ENCODE data around the gene NCKAP5. TPM values are rescaled to one million over a fixed set of nuclear protein-coding genes. Genes with fewer than 3 reads are reported as not detected.

The NCKAP5 gene
- total RNA-seq, 1 donor, result not detected

DNA sequence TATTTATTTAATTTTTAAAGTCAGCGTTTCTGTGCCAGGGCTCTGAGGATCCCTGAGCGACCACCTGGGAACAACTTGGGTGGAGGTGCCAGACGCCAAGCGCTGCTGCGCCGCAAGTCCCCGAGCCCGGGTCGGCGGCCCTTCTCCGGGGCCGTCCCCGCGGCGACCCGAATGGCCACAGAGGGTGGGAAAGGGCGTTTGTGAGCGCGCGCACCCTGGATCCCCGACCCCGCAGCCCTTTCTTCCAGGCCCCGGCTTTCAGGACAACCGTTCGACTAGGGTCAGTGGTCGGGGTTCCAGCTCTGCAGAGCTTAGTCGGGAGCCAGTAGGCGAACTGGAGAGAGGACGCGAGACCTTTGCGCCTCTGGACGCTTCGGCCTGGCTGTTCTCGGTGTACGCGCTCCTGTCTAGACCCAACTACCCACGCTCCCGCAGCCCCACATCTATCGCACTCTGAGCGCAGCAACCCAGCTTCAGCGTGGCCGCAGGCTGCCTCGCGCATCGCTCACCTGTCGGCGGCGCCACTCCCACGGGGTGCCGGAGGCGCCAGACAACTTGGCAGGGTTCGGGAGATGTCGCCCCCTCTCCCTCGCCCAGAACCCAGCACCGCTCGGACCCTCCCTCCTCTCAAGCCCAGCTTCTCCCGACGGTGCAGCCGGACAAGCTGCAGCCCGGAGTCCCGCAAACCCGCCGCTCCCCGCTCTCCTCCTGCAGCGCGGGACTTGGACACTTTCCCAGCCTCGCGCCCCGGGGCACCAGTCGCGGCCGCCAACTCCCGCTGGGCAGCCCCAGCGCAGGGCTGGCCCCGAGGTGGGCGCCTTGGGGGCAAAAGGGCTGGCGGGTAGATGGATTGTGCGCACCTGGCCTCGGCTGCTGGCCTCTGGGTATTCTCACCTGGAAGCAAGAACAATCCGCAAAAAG lies 899.0 kb downstream of the NCKAP5 start:
- DNase-seq (ENCODE audit: low read depth in 2 of 3, low spot score in 2 of 3), result no peak

DNA sequence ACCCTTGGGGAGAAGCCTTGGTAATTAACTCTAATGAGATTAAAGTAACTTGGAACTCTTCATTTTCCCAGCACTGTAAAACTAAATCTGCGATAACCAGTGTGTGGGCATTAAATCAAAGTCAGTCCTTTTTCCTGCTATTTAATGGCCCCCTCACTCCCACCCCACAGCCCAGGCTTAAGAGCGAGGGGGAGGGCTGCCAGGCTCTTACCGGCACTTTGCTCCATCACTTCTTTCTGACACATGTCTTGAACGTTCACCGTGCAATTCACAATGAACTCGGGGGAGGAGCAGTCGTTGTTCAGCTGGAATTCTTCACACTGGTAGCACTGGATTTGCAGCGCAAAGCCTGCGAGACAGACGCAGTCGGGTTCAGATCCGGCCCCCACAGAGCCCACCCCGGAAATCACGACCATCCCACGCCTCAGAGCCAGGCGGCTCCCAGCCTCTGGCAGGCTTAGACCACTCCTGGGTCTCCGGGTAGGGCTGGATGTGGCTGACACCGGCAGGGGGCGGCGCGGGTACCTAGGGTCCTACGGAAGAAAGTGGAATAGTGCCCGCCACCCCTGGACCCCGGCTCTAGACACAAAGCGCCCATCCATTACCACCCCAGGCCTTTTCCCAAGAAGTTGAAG lies 900.0 kb downstream of the NCKAP5 start:
- peak in 1 of 3 donors; percentile 20 for DNase-seq (ENCODE audit: low read depth in 2 of 3, low spot score in 2 of 3)

DNA sequence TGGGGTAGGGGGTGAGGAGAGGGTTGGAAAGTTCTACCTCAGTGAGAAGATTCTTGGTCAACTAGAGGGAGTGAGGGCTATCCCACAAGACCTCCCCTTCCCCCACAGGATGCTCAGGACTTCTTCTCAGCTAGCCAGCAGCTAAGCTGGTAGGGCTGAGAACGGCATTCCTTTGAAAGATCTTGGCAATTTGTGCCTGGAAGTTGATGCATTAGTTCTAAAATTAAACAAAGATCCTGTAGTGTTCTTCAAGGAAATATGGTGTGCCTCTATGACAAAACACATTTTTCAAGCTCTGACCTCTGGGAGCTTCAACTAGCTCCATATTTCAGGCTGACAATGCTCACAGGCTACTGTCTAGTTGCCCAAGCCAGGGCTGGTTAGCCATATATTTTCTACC lies 900.6 kb downstream of the NCKAP5 start:
- no peak for DNase-seq (ENCODE audit: low read depth in 2 of 3, low spot score in 2 of 3)

DNA sequence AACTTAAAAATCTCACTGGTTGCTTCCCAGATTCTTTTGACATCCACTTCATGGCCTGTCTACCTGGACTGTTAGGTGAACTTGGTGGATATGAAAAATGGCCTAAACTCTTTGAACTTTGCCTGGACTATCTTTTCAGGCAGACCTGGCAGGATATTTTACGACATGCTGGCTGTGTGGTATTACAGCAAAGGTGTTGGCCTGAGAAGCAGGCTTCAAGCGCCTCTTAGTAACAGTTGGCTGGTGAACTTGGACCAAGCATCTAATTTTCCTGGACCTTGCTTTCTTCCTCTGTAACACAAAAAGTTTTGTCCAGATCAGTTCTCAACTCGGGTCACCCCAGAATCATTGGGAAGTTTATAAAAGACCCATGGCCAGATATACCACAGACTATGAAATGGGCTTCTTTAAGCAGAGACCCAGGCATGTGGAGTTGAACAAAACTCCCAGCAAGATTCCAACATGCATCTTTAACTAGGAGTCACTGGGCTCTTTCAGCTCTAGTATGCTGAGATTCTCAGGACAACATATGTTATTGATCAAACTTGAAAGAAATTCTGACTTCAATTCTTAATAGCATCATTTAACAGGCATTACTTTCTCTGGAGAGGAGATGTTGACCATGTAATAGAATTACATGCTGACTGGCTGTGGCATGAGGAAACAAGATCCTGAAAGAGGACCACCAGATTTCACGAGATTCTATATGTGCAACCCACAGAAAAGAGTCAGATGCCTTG lies 902.7 kb downstream of the NCKAP5 start:
- no peak for DNase-seq (ENCODE audit: low read depth in 2 of 3, low spot score in 2 of 3)

DNA sequence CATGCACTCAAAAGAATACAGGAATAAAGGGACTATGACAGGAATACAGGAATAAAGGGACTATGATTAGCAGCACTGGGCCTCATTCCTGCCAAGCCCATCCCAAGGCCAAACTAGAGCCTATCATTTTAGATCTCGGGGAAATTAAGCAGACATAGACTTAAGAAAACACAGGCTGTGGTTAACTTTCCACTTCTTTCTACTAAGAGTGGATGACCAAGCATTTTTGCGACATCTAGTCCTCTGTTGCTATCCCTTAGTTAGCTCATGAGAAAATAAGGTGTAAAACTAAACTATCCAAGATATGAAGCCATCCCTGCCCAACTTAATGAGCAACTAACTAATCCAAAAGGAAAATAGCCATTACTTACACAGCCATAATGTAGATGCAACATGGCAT lies 904.2 kb downstream of the NCKAP5 start:
- DNase-seq (ENCODE audit: low read depth in 2 of 3, low spot score in 2 of 3), result peak in 1 of 3 donors; percentile 55

DNA sequence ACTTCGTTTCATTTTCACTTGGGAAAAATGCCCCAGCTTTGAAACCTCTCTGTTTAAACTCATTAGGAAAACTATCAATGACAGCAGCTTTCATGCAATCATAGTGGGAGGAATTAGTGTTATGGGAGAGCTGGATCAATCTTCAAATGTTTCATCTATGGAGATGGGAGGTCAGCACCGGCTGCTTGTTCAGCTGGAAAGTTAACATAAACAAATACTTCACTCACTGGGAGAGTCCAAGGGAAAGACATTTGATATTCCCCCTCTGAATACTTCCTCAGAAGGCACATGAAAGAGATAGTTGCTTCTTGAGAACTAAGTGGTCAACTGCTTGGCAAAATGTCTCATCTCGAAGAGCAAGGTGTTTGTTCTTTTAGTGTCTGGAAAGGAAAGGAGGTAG lies 905.5 kb downstream of the NCKAP5 start:
- DNase-seq (ENCODE audit: low read depth in 2 of 3, low spot score in 2 of 3), result no peak

DNA sequence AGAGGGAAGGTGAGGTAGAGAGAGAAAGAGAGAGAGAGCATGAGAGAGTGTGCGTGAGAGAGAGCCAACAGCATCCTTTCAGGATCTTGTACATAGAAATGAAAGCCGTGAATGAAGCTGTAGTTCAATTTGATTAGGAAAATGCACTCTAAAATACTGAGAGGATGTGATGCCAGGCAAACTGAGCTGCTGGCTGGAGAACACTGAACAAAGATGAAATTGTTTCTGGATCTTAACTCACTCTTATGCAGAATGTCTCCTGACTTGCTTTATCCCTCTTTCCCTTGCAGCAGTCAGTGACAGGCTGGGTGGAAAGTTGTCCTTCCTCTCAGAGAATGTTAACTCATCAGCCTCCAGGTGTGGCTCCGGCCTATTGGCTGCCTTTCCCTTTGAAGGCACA lies 908.9 kb downstream of the NCKAP5 start:
- DNase-seq (ENCODE audit: low read depth in 2 of 3, low spot score in 2 of 3), result no peak

DNA sequence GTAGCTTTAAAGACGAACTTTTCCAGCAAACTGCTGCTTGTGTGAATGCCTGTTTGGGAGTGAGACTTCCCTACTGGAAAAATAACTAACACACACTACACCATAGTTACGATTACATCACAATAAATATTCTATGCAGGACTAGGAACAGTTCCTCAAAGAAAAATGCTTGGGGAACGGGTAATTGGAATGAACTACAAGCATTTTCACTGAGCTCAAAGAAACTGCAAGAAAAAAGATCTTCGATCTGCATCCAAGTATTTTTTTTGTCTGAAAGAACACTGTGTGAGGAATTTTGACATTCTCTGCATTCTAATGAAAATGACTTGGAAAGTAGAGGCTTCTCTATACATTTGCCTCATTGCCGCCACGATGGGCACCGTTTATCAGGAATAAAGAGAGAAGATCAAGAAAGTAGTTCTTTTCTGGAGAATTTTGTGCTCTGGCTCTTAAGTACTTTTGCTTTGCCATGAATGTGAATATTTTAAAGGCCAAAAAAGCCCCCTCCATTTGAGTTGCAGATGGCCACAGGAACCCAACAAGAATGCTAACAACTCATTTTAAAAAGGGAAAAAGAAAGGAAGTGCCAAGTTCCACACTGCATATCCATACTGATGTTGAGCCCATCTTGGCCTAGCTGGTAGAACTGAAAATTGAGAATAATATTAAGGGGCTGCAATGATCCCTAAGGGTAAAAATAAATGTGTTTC lies 911.8 kb downstream of the NCKAP5 start:
- no peak for DNase-seq (ENCODE audit: low read depth in 2 of 3, low spot score in 2 of 3)

DNA sequence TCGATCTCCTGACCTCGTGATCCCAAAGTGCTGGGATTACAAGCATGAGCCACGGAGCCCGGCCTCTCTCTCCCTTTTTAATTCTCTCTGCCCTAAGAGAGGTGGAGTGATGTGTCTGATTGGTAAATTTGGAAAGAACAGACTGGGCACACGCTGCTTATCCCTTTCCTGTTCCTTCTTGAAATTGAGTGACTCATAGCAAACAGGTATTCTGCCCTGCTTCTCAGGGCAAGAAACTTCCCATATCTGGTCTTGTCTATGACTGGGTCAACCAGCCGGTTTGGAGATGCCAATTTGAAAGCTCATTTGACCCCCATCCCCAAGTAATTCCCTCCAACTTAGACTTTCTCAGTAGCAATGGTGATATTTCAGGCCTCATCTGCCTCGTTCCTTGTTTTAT lies 913.3 kb downstream of the NCKAP5 start:
- DNase-seq (ENCODE audit: low read depth in 2 of 3, low spot score in 2 of 3), result no peak

DNA sequence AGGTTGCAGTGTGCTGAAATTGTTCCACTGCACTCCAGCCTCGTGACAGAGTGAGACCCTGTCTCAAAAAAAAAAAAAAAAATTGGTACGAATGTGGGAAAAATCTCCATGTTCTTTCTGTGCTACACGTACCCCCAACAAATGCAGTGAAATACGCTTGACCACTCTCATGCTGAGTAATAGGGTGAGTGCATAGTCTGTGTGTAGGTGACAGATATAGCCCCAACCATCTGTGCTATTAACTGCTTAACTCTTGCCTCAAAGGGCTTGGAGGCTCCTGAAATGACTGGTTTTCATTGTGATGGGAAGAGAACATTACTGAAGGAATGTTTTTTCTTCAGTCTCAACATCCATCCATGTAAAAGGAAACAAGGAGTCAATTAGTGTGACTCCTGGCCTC lies 913.9 kb downstream of the NCKAP5 start:
- DNase-seq (ENCODE audit: low read depth in 2 of 3, low spot score in 2 of 3), result no peak

DNA sequence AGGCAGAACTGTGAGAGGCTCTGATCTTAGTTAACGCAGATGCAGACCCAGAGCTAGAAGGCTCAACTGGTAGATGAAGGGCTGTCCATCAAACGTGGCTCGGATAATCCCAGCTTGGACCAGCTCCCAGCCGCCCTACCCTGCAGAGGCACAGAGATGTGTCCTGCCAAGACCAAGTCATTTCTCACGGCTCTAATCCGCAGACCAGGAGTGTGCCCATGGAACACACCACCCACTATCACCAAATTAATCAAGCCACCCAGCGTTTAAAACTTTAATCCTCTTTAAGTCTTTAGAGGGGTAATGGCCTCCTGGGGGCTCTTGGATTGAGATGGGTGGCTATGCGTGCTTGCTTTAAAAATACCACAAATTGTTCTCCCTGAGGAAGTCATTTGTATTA lies 915.8 kb downstream of the NCKAP5 start:
- no peak for DNase-seq (ENCODE audit: low read depth in 2 of 3, low spot score in 2 of 3)

DNA sequence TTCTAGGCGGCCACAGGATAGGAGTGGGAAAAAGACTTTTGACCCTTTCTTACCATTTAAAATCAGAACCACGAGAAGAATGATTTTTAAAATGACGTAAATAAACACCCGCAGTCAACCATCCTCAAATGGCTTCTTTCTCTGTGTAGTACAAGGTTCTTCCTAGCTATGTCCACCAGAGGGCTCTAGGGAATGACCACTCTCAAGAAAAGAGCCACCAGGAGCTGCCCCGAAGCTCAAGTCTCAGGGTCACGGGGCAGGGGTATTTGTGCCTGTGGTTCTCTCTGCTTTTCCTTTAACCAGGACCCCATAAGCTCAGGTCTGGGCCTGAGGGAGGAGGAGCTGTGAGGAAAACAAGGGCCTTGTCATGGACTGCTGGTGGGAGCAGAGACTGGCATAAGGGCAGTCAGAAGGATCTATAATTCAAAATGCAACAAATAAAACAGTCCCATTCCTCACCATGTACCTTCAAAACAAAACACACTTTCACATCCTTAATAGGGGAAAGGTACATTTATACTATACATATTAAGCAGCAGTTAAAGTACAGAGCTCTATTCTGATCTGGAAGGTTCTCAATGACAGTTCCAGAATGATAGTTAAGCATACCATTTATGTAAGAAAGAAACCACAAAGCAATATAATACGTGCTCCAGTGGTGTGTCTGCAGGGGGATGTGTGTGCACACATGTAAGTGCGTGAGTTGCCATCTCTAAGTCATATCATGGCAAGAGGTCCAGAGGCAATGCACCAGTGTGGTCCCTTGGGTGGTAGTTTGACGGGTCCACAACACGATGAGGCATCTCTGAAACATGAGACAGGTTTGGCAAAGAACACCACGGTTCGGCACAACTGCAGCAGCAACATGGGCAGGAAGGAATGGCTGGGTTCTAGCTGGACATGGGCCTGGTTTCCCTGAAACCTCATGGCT lies 916.9 kb downstream of the NCKAP5 start:
- no peak for DNase-seq (ENCODE audit: low read depth in 2 of 3, low spot score in 2 of 3)

DNA sequence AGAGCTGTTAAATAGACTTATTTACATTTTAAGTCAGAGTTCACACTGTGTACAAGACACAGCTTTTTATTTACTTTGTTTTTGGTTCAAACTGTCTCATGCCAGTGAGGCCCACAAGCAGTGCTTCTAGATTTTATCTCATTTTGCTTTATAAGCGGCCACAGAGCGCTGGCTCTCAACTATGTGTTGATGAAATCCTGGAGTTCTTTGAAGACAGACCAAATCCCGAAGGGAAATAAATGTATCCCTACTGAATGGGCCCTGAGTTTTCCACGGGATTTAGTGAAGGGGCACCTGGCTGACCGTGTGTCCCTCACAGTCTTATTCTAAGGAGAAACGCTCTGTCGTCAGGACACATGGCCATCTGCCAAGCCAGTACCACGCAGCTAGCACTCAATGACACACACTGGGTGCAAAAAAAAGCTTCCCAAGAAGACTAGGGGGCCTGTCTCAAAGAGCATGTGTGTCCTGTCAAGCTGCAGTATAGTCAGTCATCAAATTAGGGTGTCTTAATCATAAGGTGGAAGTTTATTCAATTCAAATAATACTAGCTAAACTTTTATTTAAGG lies 921.6 kb downstream of the NCKAP5 start:
- no peak for DNase-seq (ENCODE audit: low read depth in 2 of 3, low spot score in 2 of 3)

DNA sequence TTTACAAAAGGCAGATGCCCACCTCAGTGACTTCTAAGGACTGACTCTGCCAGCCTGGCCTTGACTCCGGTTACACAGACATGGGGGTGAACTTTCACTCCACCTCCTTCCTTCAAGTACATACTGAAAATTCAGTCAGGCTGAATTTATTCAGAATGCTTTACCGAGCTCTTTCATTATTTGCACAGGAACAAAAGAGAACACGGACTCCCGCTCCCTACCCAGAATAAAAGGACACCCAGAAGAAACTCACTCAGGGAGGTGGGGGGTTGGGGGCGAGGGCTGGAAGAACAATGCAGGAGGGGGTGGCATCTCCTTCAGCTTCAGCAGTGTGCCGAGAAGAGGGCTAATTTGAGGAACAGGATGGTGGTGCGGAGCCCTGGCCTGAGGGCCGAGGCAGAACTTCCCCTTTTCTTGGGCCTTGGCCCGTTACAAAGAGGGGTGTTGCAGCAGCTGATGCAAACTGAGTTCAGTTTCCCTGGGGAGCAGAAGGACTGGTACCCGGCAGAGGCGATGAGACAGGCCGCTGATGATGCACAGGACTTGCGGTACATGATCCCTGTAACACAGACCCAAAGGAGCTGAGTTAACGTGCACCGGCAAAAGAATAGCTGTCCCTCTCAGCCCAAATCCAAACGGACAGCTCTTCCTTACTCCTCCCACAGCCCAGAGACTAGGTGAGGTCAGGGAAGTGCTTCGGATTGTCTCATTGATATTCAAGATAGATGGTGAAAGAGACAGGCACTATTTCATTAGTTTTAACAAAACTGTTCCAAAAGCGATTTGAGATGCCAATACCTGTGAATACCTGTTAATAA lies 922.3 kb downstream of the NCKAP5 start:
- DNase-seq (ENCODE audit: low read depth in 2 of 3, low spot score in 2 of 3), result peak in 1 of 3 donors; percentile 34

DNA sequence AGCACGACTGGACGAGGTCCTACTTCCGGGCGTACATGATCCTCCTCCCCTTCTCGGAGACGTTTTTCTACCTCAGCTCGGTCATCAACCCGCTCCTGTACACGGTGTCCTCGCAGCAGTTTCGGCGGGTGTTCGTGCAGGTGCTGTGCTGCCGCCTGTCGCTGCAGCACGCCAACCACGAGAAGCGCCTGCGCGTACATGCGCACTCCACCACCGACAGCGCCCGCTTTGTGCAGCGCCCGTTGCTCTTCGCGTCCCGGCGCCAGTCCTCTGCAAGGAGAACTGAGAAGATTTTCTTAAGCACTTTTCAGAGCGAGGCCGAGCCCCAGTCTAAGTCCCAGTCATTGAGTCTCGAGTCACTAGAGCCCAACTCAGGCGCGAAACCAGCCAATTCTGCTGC lies 923.1 kb downstream of the NCKAP5 start:
- no peak for DNase-seq (ENCODE audit: low read depth in 2 of 3, low spot score in 2 of 3)

DNA sequence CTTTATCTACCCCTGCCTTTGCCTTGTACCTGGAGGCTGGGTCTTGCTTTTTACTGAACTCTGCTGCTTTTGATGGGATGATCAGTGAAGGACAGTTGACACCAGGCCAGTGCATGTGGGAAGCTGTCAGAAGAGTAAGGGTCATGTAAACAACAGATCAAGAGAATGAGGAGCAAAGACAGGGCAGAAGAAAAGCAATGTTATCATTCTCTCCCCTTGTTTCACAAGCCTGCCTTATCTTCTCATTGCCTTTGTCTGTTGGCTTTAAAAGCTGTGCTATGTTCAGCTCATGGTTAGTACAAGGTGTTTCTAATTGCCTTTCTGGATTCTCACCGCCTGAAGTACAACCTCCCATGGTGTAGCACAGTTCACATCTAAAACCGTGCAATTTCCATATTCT lies 925.8 kb downstream of the NCKAP5 start:
- no peak for DNase-seq (ENCODE audit: low read depth in 2 of 3, low spot score in 2 of 3)

DNA sequence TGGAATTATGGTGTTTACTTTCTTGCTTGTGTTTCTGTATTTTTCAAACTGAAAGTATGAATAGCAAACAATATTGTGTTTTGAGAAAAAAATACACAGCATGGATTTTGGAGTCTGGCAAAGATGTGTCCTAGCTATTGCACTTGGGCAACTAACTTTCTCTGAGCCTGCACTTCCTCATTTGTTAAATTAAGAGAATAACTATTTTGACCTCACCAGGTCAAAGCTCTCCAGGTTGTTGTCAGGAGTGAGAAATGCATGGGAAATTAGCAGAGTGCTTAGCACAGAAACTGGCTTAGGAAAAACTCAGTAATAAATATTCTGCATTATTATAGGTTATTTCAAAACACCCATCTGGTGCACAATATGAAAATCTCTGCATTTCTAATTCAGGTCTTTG lies 926.4 kb downstream of the NCKAP5 start:
- DNase-seq (ENCODE audit: low read depth in 2 of 3, low spot score in 2 of 3), result no peak

DNA sequence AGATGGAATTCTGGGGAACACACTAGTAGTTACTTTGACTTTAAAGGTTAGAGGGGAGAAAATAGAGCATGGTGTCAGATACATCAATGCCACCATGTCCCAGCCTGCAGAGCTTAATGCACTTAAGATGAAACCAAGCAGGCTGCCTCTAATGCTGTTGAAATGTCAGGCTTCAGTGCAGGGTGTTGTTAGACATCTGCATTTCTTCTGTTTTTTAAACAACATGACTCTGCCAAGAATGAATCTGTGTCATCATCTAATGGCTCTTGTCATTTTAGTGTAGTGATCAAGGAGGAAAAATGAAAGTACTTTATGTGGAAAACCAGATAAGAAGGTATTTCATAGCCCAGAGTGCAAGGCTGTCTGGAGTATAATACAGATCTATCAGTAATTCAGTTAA lies 928.1 kb downstream of the NCKAP5 start:
- DNase-seq (ENCODE audit: low read depth in 2 of 3, low spot score in 2 of 3), result no peak
